ENCODE results near the gene CPSF4L.
"Not testable (repeated sequence)": the region's sequence is repeated elsewhere in the genome, so short reads cannot be mapped to it uniquely, and the experiment has no call there.

CPSF4L gene

GRCh38 chr17:73268582-73269328, 7.1 kb upstream of the CPSF4L start:
- DNase-seq (ENCODE audit: low read depth in 2 of 2, low spot score in 1 of 2) = no peak

- DNase-seq (ENCODE audit: low read depth in 2 of 2, low spot score in 1 of 2) = no peak
Observed at GRCh38 chr17:73267648-73268537, 6.2 kb upstream of the CPSF4L start.

GRCh38 chr17:73266796-73267195, 5.1 kb upstream of the CPSF4L start:
- DNase-seq (ENCODE audit: low read depth in 2 of 2, low spot score in 1 of 2) = no peak

GRCh38 chr17:73265646-73266640, 4.3 kb upstream of the CPSF4L start:
- DNase-seq (ENCODE audit: low read depth in 2 of 2, low spot score in 1 of 2) = no peak

- DNase-seq (ENCODE audit: low read depth in 2 of 2, low spot score in 1 of 2) = not testable (repeated sequence)
Observed at GRCh38 chr17:73264448-73264847, 2.8 kb upstream of the CPSF4L start.

- DNase-seq (ENCODE audit: low read depth in 2 of 2, low spot score in 1 of 2) = no peak
Observed at GRCh38 chr17:73262676-73263642, 1.3 kb upstream of the CPSF4L start.

GRCh38 chr17:73261952-73262675, 434 bp upstream of the CPSF4L start:
- DNase-seq (ENCODE audit: low read depth in 2 of 2, low spot score in 1 of 2) = no peak

- no peak for DNase-seq (ENCODE audit: low read depth in 2 of 2, low spot score in 1 of 2)
Observed at GRCh38 chr17:73257516-73257915, 4.2 kb downstream of the CPSF4L start.

- DNase-seq (ENCODE audit: low read depth in 2 of 2, low spot score in 1 of 2) = no peak
Observed at GRCh38 chr17:73256220-73256619, 5.5 kb downstream of the CPSF4L start.

GRCh38 chr17:73255671-73256181, 6.0 kb downstream of the CPSF4L start:
- DNase-seq (ENCODE audit: low read depth in 2 of 2, low spot score in 1 of 2) = peak in 1 of 2 donors; percentile 24

- no peak for DNase-seq (ENCODE audit: low read depth in 2 of 2, low spot score in 1 of 2)
Observed at GRCh38 chr17:73251871-73252270, 9.8 kb downstream of the CPSF4L start.

- DNase-seq (ENCODE audit: low read depth in 2 of 2, low spot score in 1 of 2) = no peak
Observed at GRCh38 chr17:73250851-73251640, 10.6 kb downstream of the CPSF4L start.

GRCh38 chr17:73249700-73250099, 12.0 kb downstream of the CPSF4L start:
- no peak for DNase-seq (ENCODE audit: low read depth in 2 of 2, low spot score in 1 of 2)

GRCh38 chr17:73248532-73248931, 13.1 kb downstream of the CPSF4L start:
- DNase-seq (ENCODE audit: low read depth in 2 of 2, low spot score in 1 of 2) = no peak

- DNase-seq (ENCODE audit: low read depth in 2 of 2, low spot score in 1 of 2) = no peak
Observed at GRCh38 chr17:73247726-73248125, 14.0 kb downstream of the CPSF4L start.

GRCh38 chr17:73240561-73240960, 21.1 kb downstream of the CPSF4L start:
- DNase-seq (ENCODE audit: low read depth in 2 of 2, low spot score in 1 of 2) = no peak

GRCh38 chr17:73237714-73238113, 24.0 kb downstream of the CPSF4L start:
- no peak for DNase-seq (ENCODE audit: low read depth in 2 of 2, low spot score in 1 of 2)

- DNase-seq (ENCODE audit: low read depth in 2 of 2, low spot score in 1 of 2) = no peak
Observed at GRCh38 chr17:73234736-73235135, 26.9 kb downstream of the CPSF4L start.
